Epidermal melanocyte (primary cell): ENCODE results near the gene TRIOBP.

ENCODE experiments used
- DNase-seq: peaks from one replicate; pipeline ENCODE4 v3.0.0; 2011; ENCODE audit warnings: low spot score; ENCODE audit not compliant: insufficient read length

The TRIOBP gene

GRCh38 chr22:37803639-37804351 is 106.9 kb downstream of the TRIOBP start:
- DNase-seq = no peak

DNA sequence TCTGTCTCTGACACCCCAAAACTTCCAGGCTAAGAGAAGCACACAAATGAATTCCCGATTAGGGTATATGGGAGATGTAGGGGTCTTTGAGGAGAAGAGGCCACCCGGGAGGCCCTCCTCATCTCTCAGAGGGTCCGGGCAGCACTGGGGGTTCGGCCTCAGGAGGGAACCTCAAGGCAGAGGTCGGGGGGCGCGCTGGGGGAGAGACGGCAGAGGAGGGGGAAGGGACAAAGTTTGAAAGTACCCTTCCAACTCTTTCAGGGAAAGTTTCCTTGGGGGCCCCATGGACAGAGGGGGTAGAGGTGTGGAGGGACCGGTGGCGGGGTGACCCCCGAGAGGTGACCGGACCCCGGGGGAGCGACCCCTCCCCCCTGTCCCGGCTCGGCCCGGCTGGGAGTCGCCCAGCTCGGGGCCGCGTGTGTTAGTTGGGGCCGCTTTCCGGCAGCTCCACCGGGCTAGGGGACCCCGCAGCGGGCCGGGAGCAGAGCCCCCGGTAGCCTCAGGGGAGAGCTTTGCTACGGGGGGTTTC is 107.6 kb downstream of the TRIOBP start:
- no peak for DNase-seq

DNA sequence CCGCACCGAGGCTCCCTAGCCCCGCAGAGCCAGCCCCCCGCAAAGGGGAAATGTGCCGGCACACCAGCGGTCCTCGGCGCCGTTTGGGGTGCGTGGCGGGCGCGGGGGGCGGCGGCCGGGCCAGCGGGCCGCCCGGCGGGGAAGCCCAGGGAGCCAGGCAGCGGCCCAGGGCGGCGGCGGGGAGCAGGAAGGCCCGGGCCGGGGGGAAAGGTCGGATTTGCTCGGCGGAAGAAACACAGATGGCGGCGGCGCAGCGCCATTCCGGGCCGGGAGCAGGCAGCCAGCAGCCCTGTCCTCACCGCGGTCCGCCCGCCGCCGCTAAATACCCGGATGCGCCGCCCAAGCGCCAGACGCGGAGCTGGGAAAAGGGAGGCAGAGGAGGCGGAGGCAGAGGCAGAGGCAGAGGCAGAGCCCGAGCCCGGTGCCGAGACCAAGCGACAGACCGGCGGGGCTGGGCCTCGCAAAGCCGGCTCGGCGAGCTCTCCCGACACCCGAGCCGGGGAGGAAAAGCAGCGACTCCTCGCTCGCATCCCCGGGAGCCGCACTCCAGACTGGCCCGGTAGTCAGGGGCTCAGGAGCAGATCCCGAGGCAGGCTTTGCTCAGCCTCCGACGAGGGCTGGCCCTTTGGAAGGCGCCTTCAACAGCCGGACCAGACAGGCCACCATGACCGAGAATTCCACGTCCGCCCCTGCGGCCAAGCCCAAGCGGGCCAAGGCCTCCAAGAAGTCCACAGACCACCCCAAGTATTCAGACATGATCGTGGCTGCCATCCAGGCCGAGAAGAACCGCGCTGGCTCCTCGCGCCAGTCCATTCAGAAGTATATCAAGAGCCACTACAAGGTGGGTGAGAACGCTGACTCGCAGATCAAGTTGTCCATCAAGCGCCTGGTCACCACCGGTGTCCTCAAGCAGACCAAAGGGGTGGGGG is 108.3 kb downstream of the TRIOBP start:
- peak; percentile 86 for DNase-seq

DNA sequence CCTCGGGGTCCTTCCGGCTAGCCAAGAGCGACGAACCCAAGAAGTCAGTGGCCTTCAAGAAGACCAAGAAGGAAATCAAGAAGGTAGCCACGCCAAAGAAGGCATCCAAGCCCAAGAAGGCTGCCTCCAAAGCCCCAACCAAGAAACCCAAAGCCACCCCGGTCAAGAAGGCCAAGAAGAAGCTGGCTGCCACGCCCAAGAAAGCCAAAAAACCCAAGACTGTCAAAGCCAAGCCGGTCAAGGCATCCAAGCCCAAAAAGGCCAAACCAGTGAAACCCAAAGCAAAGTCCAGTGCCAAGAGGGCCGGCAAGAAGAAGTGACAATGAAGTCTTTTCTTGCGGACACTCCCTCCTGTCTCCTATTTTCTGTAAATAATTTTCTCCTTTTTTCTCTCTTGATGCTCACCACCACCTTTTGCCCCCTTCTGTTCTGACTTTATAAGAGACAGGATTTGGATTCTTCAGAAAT is 109.0 kb downstream of the TRIOBP start:
- no peak for DNase-seq

GRCh38 chr22:37806409-37807333 is 109.8 kb downstream of the TRIOBP start:
- no peak for DNase-seq

DNA sequence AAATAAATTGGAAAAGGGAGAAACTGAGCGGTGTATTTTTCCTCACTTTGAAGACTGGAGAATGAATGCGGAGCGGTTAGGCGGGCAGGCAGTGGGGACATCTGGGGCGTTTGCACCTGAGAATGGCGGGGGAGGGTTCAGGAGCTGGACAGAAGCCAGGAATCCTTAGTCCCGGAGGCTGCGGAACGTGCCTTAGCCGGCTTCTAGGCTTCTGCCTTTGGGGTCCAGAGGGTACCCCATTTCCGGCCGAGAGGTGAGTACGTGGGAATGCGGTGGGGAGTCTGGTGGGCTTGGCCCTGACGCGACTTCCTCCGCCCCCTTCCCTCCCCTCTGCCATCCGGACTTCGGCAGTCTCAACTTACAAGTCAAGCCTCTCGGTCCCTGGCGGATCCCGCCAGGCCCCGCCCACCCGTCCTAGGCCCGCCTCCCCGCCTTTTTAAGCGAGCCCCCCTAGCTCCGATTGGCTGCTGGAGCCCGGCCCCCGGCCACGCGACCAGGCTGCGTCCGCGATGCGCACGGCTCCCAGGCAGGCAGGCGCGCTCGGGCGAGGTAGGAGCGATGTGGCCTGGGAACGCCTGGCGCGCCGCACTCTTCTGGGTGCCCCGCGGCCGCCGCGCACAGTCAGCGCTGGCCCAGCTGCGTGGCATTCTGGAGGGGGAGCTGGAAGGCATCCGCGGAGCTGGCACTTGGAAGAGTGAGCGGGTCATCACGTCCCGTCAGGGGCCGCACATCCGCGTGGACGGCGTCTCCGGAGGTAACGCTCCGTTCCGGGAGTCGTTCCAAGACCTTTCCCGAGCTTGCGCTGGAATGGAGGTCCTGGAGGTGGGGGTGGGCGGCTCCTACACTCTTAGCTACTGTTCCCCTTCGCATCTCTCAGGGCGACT is 110.8 kb downstream of the TRIOBP start, which contains the start of gene GCAT:
GCAT (plus strand) TSS at position 525 of the 884 bp plus-strand sequence; CDS start at position 559, 34 bp downstream.
- peak; percentile 98 for DNase-seq

- no peak for DNase-seq
Measured at GRCh38 chr22:37808294-37808657, 111.4 kb downstream of the TRIOBP start.

- no peak for DNase-seq
Measured at GRCh38 chr22:37809672-37810333, 113.0 kb downstream of the TRIOBP start.

DNA sequence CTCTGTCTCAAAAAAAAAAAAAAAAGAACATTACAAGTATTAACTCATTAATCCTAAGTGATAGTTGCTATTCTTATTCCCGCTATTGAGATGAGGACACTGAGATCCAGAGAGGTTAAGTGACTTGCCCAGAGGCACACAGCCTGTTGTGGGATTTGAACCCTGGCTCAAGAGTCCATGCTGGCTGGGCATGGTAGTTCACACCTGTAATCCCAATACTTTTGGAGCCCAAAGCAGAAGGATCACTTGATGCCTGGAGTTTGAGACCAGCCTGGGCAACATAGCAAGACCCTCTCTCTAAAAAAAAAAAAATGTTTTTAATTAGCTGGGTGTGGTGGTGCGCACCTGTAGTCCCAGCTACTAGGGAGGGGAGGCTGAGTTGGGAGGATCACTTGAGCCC is 115.0 kb downstream of the TRIOBP start:
- DNase-seq = no peak

GRCh38 chr22:37812869-37813678 is 116.2 kb downstream of the TRIOBP start:
- no peak for DNase-seq

GRCh38 chr22:37815593-37815992 is 118.7 kb downstream of the TRIOBP start:
- no peak for DNase-seq

DNA sequence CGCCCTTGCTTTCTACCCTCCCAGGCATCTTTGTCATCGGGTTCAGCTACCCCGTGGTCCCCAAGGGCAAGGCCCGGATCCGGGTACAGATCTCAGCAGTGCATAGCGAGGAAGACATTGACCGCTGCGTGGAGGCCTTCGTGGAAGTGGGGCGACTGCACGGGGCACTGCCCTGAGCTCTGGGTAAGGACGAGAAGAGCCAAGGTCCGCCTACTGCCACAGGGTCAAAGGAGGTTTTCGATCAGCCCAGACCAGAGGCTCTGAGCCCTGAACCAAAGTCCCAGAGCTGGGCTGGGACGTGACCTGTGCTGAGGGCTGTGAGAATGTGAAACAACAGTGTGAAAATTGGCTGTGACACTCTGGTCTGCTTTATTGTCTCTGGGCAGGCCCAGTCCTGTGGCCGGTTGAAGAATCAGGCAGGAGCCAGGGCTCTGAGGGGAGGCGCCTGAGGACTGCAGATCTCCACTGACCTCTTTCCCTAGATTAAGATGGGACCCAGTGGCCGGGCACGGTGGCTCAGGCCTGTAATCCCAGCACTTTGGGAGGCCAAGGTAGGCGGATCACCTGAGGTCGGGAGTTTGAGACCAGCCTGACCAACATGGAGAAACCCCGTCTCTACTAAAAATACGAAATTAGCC is 119.8 kb downstream of the TRIOBP start:
- DNase-seq = no peak

GRCh38 chr22:37817705-37818408 is 121.0 kb downstream of the TRIOBP start:
- DNase-seq = peak; percentile 96

DNA sequence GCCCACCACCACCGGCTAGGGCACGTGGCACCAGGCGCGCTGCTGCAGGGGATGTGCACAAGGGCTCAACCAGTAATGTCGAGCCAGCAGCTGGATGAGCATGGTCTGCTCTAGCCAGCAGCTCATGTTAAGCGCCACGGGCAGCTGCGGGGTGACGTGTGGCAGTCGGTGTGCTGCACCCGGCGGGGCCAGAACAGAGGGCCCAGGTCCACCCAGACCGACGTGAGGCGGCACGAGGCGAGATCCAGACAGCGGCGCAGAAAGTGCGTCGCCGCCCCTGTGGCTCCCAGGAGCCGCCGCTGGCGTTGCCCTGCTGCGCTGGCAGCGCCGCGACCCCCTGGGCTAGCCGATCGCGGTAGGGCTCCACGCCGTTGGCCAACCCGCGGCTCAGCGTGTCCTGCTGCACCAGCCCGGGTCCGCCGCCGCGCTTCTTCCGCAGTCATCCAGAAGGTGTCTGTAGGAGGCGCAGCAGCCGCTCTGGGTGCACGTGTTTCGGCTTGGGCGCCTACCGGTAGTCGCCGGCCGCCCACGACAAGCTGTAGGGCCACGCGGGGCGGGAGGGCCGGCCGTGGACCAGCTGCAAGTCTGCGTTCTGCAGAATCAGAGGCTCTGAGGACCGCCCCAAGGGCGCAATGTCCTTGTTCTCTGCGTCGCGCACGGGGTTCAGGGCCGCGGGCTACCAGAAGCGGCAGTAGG is 121.7 kb downstream of the TRIOBP start:
- DNase-seq = no peak

DNA sequence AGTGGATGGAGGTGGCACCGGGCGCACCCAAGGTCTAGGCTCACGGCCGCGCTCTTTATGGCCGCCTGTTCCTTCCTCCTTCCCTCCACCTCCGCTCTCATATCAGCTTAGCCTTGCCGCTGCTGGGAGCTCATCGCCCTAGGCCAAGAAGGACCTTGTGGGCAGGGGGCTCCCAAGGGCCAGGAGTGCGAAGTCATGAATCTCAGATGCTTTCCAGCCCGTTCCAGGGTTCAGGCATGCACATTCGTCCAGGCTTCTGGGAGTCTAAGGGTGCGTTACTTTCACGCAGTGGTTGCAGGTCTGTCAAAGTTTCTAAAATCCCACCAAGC is 122.2 kb downstream of the TRIOBP start:
- no peak for DNase-seq

GRCh38 chr22:37820350-37820749 is 123.5 kb downstream of the TRIOBP start:
- DNase-seq = no peak
